ENCODE measurements around the gene GEMIN2. TPM values are rescaled to one million over a fixed set of nuclear protein-coding genes. Genes with fewer than 3 reads are reported as not detected.
A peak's percentile ranks its signal among the peaks of the same experiment; 100 is the strongest.

Gene GEMIN2
- total RNA-seq, 3 donors from 2014 or later (not counting 1 experiment from before 2014, with no cell fraction given) = 8.4 to 12.8 (median 10.0) TPM

GRCh38 chr14:39169541-39169900 is 55.4 kb downstream of the GEMIN2 start:
- Mint-ChIP-seq H3K4me3 (peak overlapping the region; percentile 93), H3K36me3 (no peaks in the 10 kb centered on the region), H3K9me3 (no peaks in the 10 kb centered on the region), H3K4me1 (peaks cover 35 to 41% of the 10 kb centered on the region in 2 donors), H3K27ac (peak overlapping the region; percentile 99), H3K27me3 (ENCODE audit: low read depth in 2 of 2) (no peaks in the 10 kb centered on the region)
- Histone ChIP-seq H3K9me3 (ENCODE audit: control insufficient read depth, insufficient read depth, low read length) (no peaks in the 10 kb centered on the region), H3K27ac (ENCODE audit: low read length) (peak overlapping the region; percentile 91), H3K36me3 (ENCODE audit: control insufficient read depth, insufficient read depth, low read length) (no peaks in the 10 kb centered on the region), H3K4me3 (ENCODE audit: low read length) (peak overlapping the region; percentile 78), H3K27me3 (ENCODE audit: control insufficient read depth, insufficient read depth, low read length) (no peaks in the 10 kb centered on the region), H3K4me1 (ENCODE audit: control insufficient read depth, insufficient read depth, low read length) (peaks cover 13% of the 10 kb centered on the region)
- intact Hi-C loops (cut with micrococcal nuclease) = no loop called here
- TF ChIP-seq CTCF (IDR thresholded peaks at IDR 0.05) = no peak
- ATAC-seq = no peak
- no peak for DNase-seq
- 1% methylated on average over 7 of the region's 7 CpGs for WGBS (ENCODE audit: insufficient coverage)

GRCh38 chr14:39173198-39173597 is 59.1 kb downstream of the GEMIN2 start:
- Mint-ChIP-seq H3K27me3 (ENCODE audit: low read depth in 2 of 2) (no peaks in the 10 kb centered on the region), H3K27ac (peak overlapping the region in 1 of 2 donors; percentile 97), H3K9me3 (no peaks in the 10 kb centered on the region), H3K4me3 (peak overlapping the region; percentile 40), H3K4me1 (peaks cover 42 to 52% of the 10 kb centered on the region in 2 donors), H3K36me3 (peaks cover 10% of the 10 kb centered on the region)
- H3K9me3 ChIP-seq (ENCODE audit: control insufficient read depth, insufficient read depth, low read length) = no peaks in the 10 kb centered on the region
- H3K27ac ChIP-seq (ENCODE audit: low read length) = no peak overlapping the region
- ATAC-seq = no peak
- no peak for TF ChIP-seq CTCF (IDR thresholded peaks at IDR 0.05)
- peaks cover 17% of the 10 kb centered on the region for H3K36me3 ChIP-seq (ENCODE audit: control insufficient read depth, insufficient read depth, low read length)
- WGBS (ENCODE audit: insufficient coverage) = 83% methylated on average over 3 of the region's 3 CpGs
- intact Hi-C loops (cut with micrococcal nuclease) = loop anchor here (10.0 kb wide), 1 partner anchor 1098 kb away; no protein-coding TSS in a partner anchor
- no peaks in the 10 kb centered on the region for H3K27me3 ChIP-seq (ENCODE audit: control insufficient read depth, insufficient read depth, low read length)
- H3K4me1 ChIP-seq (ENCODE audit: control insufficient read depth, insufficient read depth, low read length) = peaks cover 23% of the 10 kb centered on the region
- DNase-seq = no peak
- H3K4me3 ChIP-seq (ENCODE audit: low read length) = no peak overlapping the region

GRCh38 chr14:39174560-39175444 is 60.7 kb downstream of the GEMIN2 start, which contains the start of gene PNN:
PNN (plus strand) TSS chr14:39175254; CDS start chr14:39175280, 26 bp downstream.
- no peak for TF ChIP-seq CTCF (IDR thresholded peaks at IDR 0.05)
- WGBS (ENCODE audit: insufficient coverage) = 6% methylated on average over 51 of the region's 56 CpGs
- H3K27me3 Mint-ChIP-seq (ENCODE audit: low read depth in 2 of 2) = no peaks in the 10 kb centered on the region
- H3K36me3 Mint-ChIP-seq = peaks cover 21% of the 10 kb centered on the region
- H3K27ac ChIP-seq (ENCODE audit: low read length) = peak within 1 kb of the TSS; percentile 94
- H3K9me3 ChIP-seq (ENCODE audit: control insufficient read depth, insufficient read depth, low read length) = no peaks in the 10 kb centered on the region
- H3K4me3 Mint-ChIP-seq = peak within 1 kb of the TSS; percentile 99
- intact Hi-C loops (cut with micrococcal nuclease) = loop anchor here (1.0 to 10.0 kb wide), 6 partner anchors 54 to 1100 kb away; partner anchors contain the start of genes GEMIN2 and SEC23A
- H3K4me3 ChIP-seq (ENCODE audit: low read length) = peak within 1 kb of the TSS; percentile 86
- H3K9me3 Mint-ChIP-seq = no peaks in the 10 kb centered on the region
- peak within 1 kb of the TSS; percentile 97 to 99 for H3K27ac Mint-ChIP-seq
- H3K4me1 ChIP-seq (ENCODE audit: control insufficient read depth, insufficient read depth, low read length) = peaks cover 17% of the 10 kb centered on the region
- DNase-seq (peak; percentile 93 to 99), ATAC-seq (peak; percentile 84 to 97 (median 88))
- no peaks in the 10 kb centered on the region for H3K27me3 ChIP-seq (ENCODE audit: control insufficient read depth, insufficient read depth, low read length)
- peaks cover 33% of the 10 kb centered on the region for H3K36me3 ChIP-seq (ENCODE audit: control insufficient read depth, insufficient read depth, low read length)
- peaks cover 33 to 42% of the 10 kb centered on the region in 2 donors for H3K4me1 Mint-ChIP-seq

All from natural killer cell (primary cell).